ENCODE results near the gene CYP39A1. TPM values are rescaled to one million over a fixed set of nuclear protein-coding genes. Genes with fewer than 3 reads are reported as not detected.

The CYP39A1 gene
- total RNA-seq, 2 donors from 2014 or later = 17.6 to 31.2 TPM

DNA sequence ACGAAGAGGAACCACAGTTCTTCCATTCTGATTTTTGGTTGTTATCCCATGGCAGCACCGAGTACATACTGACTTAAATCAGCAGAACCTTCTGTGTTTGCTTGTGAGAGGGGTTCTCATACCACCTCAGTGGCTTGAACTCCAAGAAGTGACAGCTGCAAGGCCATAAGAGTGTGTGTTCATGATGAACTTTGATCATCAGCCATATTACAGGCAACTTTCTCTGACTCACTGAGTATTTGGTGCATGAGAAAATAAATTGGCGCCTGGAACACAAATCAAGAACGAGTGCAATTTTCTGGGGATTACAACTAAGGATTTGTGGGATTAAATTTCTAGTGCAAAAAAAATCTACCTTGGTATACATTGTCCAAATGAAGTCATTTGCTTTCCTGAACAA, 68.9 kb downstream of the CYP39A1 start:
- WGBS = 77% methylated on average over 4 of the region's 4 CpGs
- TF ChIP-seq POLR2A (IDR thresholded peaks at IDR 0.05) (no peak), POLR2AphosphoS5 (IDR thresholded peaks at IDR 0.05) (no peak), CTCF (IDR thresholded peaks at IDR 0.05) (no peak)
- Histone ChIP-seq H3K9me3 (no peaks in the 10 kb centered on the region), H3K36me3 (no peaks in the 10 kb centered on the region), H3K4me1 (replicated peaks) (no peaks in the 10 kb centered on the region), H3K27ac (peak overlapping the region in 1 of 2 donors; percentile 1), H3K4me3 (no peak overlapping the region), H3K27me3 (replicated peaks; ENCODE audit: insufficient read depth) (no peaks in the 10 kb centered on the region)
- intact Hi-C loops (cut with DNase I) = loop anchor here (10.0 kb wide), 1 partner anchor 79 kb away; no protein-coding TSS in a partner anchor
- DNase-seq (ENCODE audit: low spot score) = no peak

- 62% methylated on average over 2 of the region's 2 CpGs for WGBS
- TF ChIP-seq POLR2AphosphoS5 (IDR thresholded peaks at IDR 0.05) = no peak
- no peak for TF ChIP-seq POLR2A (IDR thresholded peaks at IDR 0.05)
- TF ChIP-seq CTCF (IDR thresholded peaks at IDR 0.05) = no peak
- Histone ChIP-seq H3K9me3 (no peaks in the 10 kb centered on the region), H3K4me1 (replicated peaks) (no peaks in the 10 kb centered on the region), H3K27ac (peak overlapping the region in 1 of 2 donors; percentile 1), H3K36me3 (no peaks in the 10 kb centered on the region), H3K4me3 (no peak overlapping the region), H3K27me3 (replicated peaks; ENCODE audit: insufficient read depth) (no peaks in the 10 kb centered on the region)
- DNase-seq (ENCODE audit: low spot score) = no peak
- intact Hi-C loops (cut with DNase I) = loop anchor here (10.0 kb wide), 1 partner anchor 78 kb away; no protein-coding TSS in a partner anchor
These were observed 69.5 kb downstream of the CYP39A1 start for GRCh38 chr6:46583081-46583480.

GRCh38 chr6:46581459-46582177, 71.0 kb downstream of the CYP39A1 start:
- no peaks in the 10 kb centered on the region for H3K36me3 ChIP-seq
- no peaks in the 10 kb centered on the region for H3K27me3 ChIP-seq (replicated peaks; ENCODE audit: insufficient read depth)
- H3K9me3 ChIP-seq = no peaks in the 10 kb centered on the region
- intact Hi-C loops (cut with DNase I) = loop anchor here (10.0 kb wide), 1 partner anchor 77 kb away; no protein-coding TSS in a partner anchor
- no peak overlapping the region for H3K4me3 ChIP-seq
- H3K27ac ChIP-seq = no peak overlapping the region
- no peak for DNase-seq (ENCODE audit: low spot score)
- H3K4me1 ChIP-seq (replicated peaks) = no peaks in the 10 kb centered on the region
- no peak for TF ChIP-seq CTCF (IDR thresholded peaks at IDR 0.05)
- TF ChIP-seq POLR2A (IDR thresholded peaks at IDR 0.05) = no peak
- TF ChIP-seq POLR2AphosphoS5 (IDR thresholded peaks at IDR 0.05) = no peak

GRCh38 chr6:46575530-46575929, 77.1 kb downstream of the CYP39A1 start:
- WGBS = 96% methylated on average over 3 of the region's 3 CpGs

More at GRCh38 chr6:46575530-46575929, 77.1 kb downstream of the CYP39A1 start:
- DNase-seq (ENCODE audit: low spot score) = no peak
- no peaks in the 10 kb centered on the region for H3K27me3 ChIP-seq (replicated peaks; ENCODE audit: insufficient read depth)
- intact Hi-C loops (cut with DNase I) = no loop called here
- no peaks in the 10 kb centered on the region for H3K9me3 ChIP-seq
- no peak overlapping the region for H3K27ac ChIP-seq
- H3K4me3 ChIP-seq = no peak overlapping the region
- H3K36me3 ChIP-seq = no peaks in the 10 kb centered on the region
- TF ChIP-seq POLR2A (IDR thresholded peaks at IDR 0.05) = no peak
- no peak for TF ChIP-seq CTCF (IDR thresholded peaks at IDR 0.05)
- no peak for TF ChIP-seq POLR2AphosphoS5 (IDR thresholded peaks at IDR 0.05)
- H3K4me1 ChIP-seq (replicated peaks) = no peaks in the 10 kb centered on the region

Measured in prostate gland (tissue), 2 donors.